Omental fat pad (tissue), 4 donors: ENCODE measurements around the gene NBAS. TPM values are rescaled to one million over a fixed set of nuclear protein-coding genes. Genes with fewer than 3 reads are reported as not detected.
A peak's percentile ranks its signal among the peaks of the same experiment; 100 is the strongest.

Source experiments
- ATAC-seq: fragments of 150-250 bp; one replicate; pipeline ENCODE4 v1.9.1; 2016; ENCODE audit warnings: mild to moderate bottlenecking, moderate library complexity; ENCODE audit not compliant: low FRiP score
- DNase-seq: peaks from one replicate; pipeline ENCODE4 v3.0.0-alpha.2; 2019; ENCODE audit warnings: low spot score
- total RNA-seq, 4 donors: library from RNA; depleted of rRNA; stranded (reverse); fragments of >200 nt; gene quantifications; one replicate each; pipeline ENCODE4 v1.1.0, GENCODE V29; 2016
- TF ChIP-seq, protein P1 (sequence below), 3 donors: fragments of 450-650 bp; IDR thresholded peaks; one replicate each; pipeline ENCODE4 v1.5.1; 2016 to 2017; ENCODE audit warnings: antibody characterized with exemption in 3 of 3, mild to moderate bottlenecking in 3 of 3, moderate library complexity in 2 of 3

NBAS gene
- total RNA-seq, 4 donors from 2014 or later = 29.4 to 57.7 (median 38.2) TPM

DNA sequence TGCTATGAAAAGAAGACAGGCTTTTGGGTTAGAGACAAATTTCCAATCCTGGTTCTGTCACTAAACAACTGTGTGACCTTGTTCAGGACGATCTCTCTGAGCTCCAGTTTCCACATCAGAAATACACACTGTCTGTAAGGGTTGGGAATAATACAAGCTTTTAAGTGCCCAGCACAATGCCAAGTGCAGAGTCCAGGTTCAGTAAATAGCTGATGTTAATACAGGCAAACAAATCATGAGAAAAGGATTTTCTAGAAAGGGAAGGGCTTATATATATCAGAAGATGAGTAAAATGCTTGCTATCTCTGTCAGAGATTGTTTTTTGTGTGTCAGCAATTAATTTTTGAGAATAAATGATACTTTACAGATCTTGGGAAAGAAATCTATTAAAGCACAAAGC, 388.3 kb downstream of the NBAS start:
- no peak for DNase-seq
- ATAC-seq = no peak
- TF ChIP-seq, protein P1, sequence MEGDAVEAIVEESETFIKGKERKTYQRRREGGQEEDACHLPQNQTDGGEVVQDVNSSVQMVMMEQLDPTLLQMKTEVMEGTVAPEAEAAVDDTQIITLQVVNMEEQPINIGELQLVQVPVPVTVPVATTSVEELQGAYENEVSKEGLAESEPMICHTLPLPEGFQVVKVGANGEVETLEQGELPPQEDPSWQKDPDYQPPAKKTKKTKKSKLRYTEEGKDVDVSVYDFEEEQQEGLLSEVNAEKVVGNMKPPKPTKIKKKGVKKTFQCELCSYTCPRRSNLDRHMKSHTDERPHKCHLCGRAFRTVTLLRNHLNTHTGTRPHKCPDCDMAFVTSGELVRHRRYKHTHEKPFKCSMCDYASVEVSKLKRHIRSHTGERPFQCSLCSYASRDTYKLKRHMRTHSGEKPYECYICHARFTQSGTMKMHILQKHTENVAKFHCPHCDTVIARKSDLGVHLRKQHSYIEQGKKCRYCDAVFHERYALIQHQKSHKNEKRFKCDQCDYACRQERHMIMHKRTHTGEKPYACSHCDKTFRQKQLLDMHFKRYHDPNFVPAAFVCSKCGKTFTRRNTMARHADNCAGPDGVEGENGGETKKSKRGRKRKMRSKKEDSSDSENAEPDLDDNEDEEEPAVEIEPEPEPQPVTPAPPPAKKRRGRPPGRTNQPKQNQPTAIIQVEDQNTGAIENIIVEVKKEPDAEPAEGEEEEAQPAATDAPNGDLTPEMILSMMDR (IDR thresholded peaks at IDR 0.05) = no peak

DNA sequence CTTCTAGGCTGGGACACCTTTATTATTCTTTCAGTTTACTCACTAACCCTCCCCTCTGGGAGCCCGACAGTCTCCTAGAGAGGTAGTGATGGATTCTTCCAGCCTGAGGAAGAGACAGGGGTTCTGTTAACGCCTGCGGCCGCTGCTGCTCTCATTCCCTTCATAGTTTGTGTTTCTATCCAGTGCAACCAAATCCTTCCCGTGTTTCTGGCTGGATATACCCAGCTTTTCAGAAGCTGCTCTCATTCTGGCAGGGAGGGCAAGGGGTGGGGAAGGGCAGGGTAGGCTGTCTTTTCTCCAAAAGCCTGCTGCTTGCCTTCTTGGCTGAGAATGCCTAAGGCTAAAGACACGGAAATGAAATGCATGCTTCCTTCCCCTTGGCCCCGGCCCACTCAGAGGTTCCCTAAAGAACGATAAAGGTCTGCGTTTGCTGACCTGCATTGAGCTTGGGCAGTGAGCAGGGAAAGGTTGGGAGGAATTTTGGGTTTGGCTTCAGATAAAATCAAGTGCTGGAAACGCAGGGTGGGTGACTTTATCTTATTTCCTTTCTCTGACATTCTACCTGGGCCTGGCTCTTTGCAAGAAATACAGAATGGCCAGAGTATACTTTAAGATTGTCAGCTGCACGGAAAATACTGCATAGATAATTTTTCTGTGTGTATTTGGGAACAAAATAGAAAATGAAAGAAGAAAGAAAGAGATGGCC, 390.9 kb downstream of the NBAS start:
- DNase-seq (no peak), ATAC-seq (no peak)
- TF ChIP-seq, protein P1 (IDR thresholded peaks at IDR 0.05) = no peak

DNA sequence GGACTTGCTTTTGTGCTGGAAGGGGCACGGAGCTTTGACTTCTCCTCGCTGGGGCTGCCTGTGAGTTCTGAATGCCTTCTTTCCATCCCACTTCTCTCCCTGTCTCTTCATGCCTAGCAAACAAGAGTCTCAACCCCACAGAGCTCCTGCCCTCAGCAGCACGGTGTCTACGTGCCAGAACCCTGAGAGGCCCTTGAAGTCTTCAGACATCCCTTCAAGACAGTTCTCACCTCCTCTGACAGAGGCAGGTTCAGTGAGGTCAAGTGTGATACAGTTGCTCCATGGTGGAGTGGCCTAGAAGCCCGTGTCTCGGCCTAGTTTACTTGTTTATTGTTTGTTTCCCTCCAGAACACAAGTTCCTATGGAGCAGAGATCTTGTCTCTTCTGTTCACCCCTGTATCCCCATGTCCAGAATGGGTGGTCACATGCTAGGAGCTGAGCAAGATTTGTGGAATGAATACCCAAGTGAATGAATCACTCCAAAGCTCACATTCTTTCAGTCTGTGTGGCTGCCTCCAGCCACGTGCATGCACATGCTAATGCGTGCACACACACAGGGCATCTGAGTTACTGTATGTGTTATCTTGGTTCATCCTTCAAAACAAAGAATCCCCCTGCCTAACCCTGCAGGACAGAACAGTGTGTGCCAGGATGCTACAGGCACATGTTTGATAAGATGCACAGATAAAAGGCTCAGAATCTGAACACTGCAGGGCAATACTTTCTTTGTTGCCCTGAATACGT, 391.6 kb downstream of the NBAS start:
- TF ChIP-seq, protein P1 (IDR thresholded peaks at IDR 0.05) = no peak
- DNase-seq (no peak), ATAC-seq (peak; percentile 93)

DNA sequence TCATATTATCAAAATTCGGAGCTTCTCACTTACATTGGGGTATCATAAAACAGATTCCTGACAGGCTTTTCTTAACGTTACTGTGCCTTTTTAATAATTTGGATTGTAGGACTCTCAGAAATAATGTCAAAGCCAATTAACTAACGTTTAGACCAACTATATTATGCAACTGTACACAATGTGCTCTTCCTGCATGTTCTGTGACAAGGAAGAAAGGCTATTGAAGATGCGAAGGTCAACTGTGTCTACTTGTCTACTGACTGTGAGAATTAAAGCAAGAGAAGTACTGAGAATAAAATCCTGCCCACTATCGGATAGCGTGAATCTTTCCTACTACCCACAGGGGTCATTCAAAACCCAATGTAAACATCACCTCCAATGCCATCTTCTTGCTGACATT, 393.0 kb downstream of the NBAS start:
- no peak for ATAC-seq
- no peak for DNase-seq
- TF ChIP-seq, protein P1 (IDR thresholded peaks at IDR 0.05) = no peak

DNA sequence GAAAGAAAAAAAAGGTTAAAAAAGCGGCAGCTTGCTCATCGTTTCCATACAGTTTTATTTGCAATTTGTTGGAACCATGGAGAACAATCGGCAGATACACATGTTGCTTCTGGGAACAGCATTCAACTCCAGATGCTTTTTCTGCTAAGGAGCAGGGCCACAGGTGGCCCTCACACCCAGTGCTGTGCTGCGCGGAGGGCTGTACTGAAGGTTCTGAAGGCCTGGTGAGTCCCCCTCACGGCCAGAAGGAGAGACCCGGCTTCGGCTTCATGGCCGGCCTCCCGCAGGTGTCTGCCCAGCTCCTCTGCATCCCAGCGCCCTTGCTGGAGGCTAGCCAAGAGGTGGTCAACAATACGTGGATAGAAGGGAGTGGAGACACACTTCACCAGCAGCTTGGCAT, 394.3 kb downstream of the NBAS start:
- TF ChIP-seq, protein P1 (IDR thresholded peaks at IDR 0.05) = no peak
- ATAC-seq (no peak), DNase-seq (no peak)

DNA sequence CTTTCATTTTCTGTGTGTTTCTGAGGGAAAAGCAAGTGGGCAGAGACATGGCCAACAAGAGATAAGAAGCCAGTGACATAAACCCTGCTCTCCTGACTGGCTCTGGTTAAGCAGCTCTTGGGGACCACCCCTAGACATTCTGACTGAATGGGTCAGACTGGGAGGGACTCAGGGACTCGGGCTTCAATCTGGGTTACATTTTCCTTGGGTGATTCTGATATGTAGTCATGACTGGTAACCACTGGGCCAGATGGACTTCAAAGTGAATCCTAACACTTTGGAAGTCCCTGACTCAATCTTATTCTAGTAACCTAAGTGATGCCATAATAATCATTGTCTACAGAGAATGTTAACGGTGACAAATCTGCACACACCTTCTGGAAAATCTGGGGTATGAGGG, 397.8 kb downstream of the NBAS start:
- DNase-seq = no peak
- ATAC-seq = no peak
- TF ChIP-seq, protein P1 (IDR thresholded peaks at IDR 0.05) = no peak

DNA sequence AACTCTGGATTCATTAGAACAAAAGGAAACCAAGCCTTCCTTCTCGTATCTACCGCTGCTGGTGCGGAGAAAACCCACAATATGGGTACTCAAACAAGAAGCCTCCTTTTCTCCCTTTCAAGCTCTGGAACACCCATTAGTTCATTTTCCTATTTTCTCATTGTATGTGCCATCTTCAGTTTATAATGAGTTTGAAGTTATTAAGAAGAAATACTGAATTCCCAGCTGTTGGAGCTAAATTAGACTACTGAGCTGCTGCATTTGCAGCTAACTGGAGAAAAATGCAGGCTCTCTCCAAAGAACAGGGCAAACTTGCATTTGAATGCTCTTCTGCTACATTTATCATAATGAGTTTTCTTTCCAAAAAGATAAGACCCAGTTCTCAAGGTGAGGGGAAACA, 398.5 kb downstream of the NBAS start:
- TF ChIP-seq, protein P1 (IDR thresholded peaks at IDR 0.05) = no peak
- ATAC-seq = no peak
- DNase-seq = no peak
